SJCRH30 (cell line): ENCODE results near the gene PTGS1. TPM values are rescaled to one million over a fixed set of nuclear protein-coding genes. Genes with fewer than 3 reads are reported as not detected.

Source experiments
- DNase-seq, 2 experiments: peaks; one replicate each; pipeline ENCODE4 v3.0.0-alpha.2; 2015 to 2020
- H3K27ac ChIP-seq: fragments of 250-450 bp; sonication (Bioruptor Pico); 2 replicates; pipeline ENCODE4 v1.5.1; 2020; ENCODE audit warnings: mild to moderate bottlenecking, moderate library complexity
- H3K27me3 ChIP-seq: fragments of 250-450 bp; sonication (Bioruptor Pico); 2 replicates; pipeline ENCODE4 v1.5.1; 2020; ENCODE audit warnings: mild to moderate bottlenecking, moderate library complexity
- H3K36me3 ChIP-seq: fragments of 250-450 bp; sonication (Bioruptor Pico); 2 replicates; pipeline ENCODE4 v1.5.1; 2020; ENCODE audit warnings: mild to moderate bottlenecking, moderate library complexity
- H3K4me1 ChIP-seq: fragments of 250-450 bp; sonication (Bioruptor Pico); 2 replicates; pipeline ENCODE4 v1.5.1; 2020; ENCODE audit warnings: mild to moderate bottlenecking, moderate library complexity
- H3K4me3 ChIP-seq: fragments of 250-450 bp; sonication (Bioruptor Pico); 2 replicates; pipeline ENCODE4 v1.5.1; 2020; ENCODE audit warnings: mild to moderate bottlenecking, moderate library complexity
- H3K9me3 ChIP-seq: fragments of 250-450 bp; sonication (Bioruptor Pico); replicated peaks from 2 replicates; pipeline ENCODE4 v1.5.1; 2020; ENCODE audit warnings: mild to moderate bottlenecking, moderate library complexity
- total RNA-seq: library from RNA; depleted of rRNA; stranded (reverse); fragments of >200 nt; shearing (Covaris generic); gene quantifications from 2 replicates; pipeline ENCODE4 v1.2.3, GENCODE V29; 2014

The PTGS1 gene
- total RNA-seq, 1 experiment from 2014 or later, result 0.85 TPM

- Histone ChIP-seq H3K4me1 (peaks cover 13% of the 10 kb centered on the region), H3K9me3 (peaks cover 6% of the 10 kb centered on the region), H3K36me3 (no peaks in the 10 kb centered on the region), H3K4me3 (no peak overlapping the region), H3K27me3 (no peaks in the 10 kb centered on the region), H3K27ac (no peak overlapping the region)
- no peak for DNase-seq
These were observed 6.7 kb downstream of the PTGS1 start for GRCh38 chr9:122377241-122378164.

- DNase-seq, result no peak
These were observed 7.4 kb downstream of the PTGS1 start for GRCh38 chr9:122378236-122378635.

GRCh38 chr9:122379340-122379739 lies 8.5 kb downstream of the PTGS1 start:
- no peak overlapping the region for H3K27ac ChIP-seq
- H3K9me3 ChIP-seq, result peaks cover 6% of the 10 kb centered on the region
- H3K4me3 ChIP-seq, result no peak overlapping the region
- no peak for DNase-seq
- H3K36me3 ChIP-seq, result no peaks in the 10 kb centered on the region
- peaks cover 13% of the 10 kb centered on the region for H3K4me1 ChIP-seq
- no peaks in the 10 kb centered on the region for H3K27me3 ChIP-seq

More at GRCh38 chr9:122378236-122378635, 7.4 kb downstream of the PTGS1 start:
- Histone ChIP-seq H3K27me3 (no peaks in the 10 kb centered on the region), H3K9me3 (peaks cover 6% of the 10 kb centered on the region), H3K27ac (no peak overlapping the region), H3K4me1 (peaks cover 13% of the 10 kb centered on the region), H3K4me3 (no peak overlapping the region), H3K36me3 (no peaks in the 10 kb centered on the region)

- Histone ChIP-seq H3K27me3 (no peaks in the 10 kb centered on the region), H3K27ac (no peak overlapping the region), H3K9me3 (peaks cover 6% of the 10 kb centered on the region), H3K4me1 (peaks cover 12% of the 10 kb centered on the region), H3K4me3 (no peak overlapping the region), H3K36me3 (no peaks in the 10 kb centered on the region)
- DNase-seq, result no peak
These were observed 9.5 kb downstream of the PTGS1 start for GRCh38 chr9:122380293-122380692.

GRCh38 chr9:122381206-122381950 lies 10.6 kb downstream of the PTGS1 start:
- H3K9me3 ChIP-seq, result peaks cover 6% of the 10 kb centered on the region
- no peak for DNase-seq
- no peak overlapping the region for H3K27ac ChIP-seq
- no peak overlapping the region for H3K4me3 ChIP-seq
- no peaks in the 10 kb centered on the region for H3K36me3 ChIP-seq
- H3K27me3 ChIP-seq, result no peaks in the 10 kb centered on the region
- peaks cover 8% of the 10 kb centered on the region for H3K4me1 ChIP-seq

GRCh38 chr9:122382901-122383850 lies 12.4 kb downstream of the PTGS1 start:
- Histone ChIP-seq H3K27me3 (no peaks in the 10 kb centered on the region), H3K9me3 (peaks cover 6% of the 10 kb centered on the region), H3K4me1 (peaks cover 6% of the 10 kb centered on the region), H3K4me3 (no peak overlapping the region), H3K36me3 (no peaks in the 10 kb centered on the region), H3K27ac (no peak overlapping the region)
- no peak for DNase-seq

- no peak for DNase-seq
- Histone ChIP-seq H3K4me3 (no peak overlapping the region), H3K27ac (no peak overlapping the region), H3K9me3 (peaks cover 6% of the 10 kb centered on the region), H3K36me3 (no peaks in the 10 kb centered on the region), H3K4me1 (peaks cover 6% of the 10 kb centered on the region), H3K27me3 (no peaks in the 10 kb centered on the region)
These were observed 13.2 kb downstream of the PTGS1 start for GRCh38 chr9:122383992-122384461.

- DNase-seq, result peak; percentile 51 to 66
- Histone ChIP-seq H3K4me3 (no peak overlapping the region), H3K36me3 (no peaks in the 10 kb centered on the region), H3K27me3 (no peaks in the 10 kb centered on the region), H3K9me3 (no peaks in the 10 kb centered on the region), H3K27ac (no peak overlapping the region), H3K4me1 (peaks cover 18% of the 10 kb centered on the region)
These were observed 15.6 kb downstream of the PTGS1 start for GRCh38 chr9:122386311-122386872.

- Histone ChIP-seq H3K27me3 (no peaks in the 10 kb centered on the region), H3K4me3 (no peak overlapping the region), H3K27ac (no peak overlapping the region), H3K9me3 (no peaks in the 10 kb centered on the region), H3K36me3 (no peaks in the 10 kb centered on the region), H3K4me1 (peaks cover 18% of the 10 kb centered on the region)
- DNase-seq, result no peak
These were observed 16.7 kb downstream of the PTGS1 start for GRCh38 chr9:122387536-122387935.

GRCh38 chr9:122389195-122389594 lies 18.4 kb downstream of the PTGS1 start:
- H3K4me1 ChIP-seq, result peaks cover 30% of the 10 kb centered on the region
- DNase-seq, result no peak
- no peaks in the 10 kb centered on the region for H3K27me3 ChIP-seq
- H3K27ac ChIP-seq, result no peak overlapping the region
- H3K9me3 ChIP-seq, result no peaks in the 10 kb centered on the region
- no peaks in the 10 kb centered on the region for H3K36me3 ChIP-seq
- H3K4me3 ChIP-seq, result no peak overlapping the region

GRCh38 chr9:122389799-122390481 lies 19.1 kb downstream of the PTGS1 start:
- Histone ChIP-seq H3K9me3 (no peaks in the 10 kb centered on the region), H3K27ac (no peak overlapping the region; the same call in 1 of the 2 replicates), H3K4me3 (no peak overlapping the region), H3K4me1 (peaks cover 30% of the 10 kb centered on the region), H3K36me3 (no peaks in the 10 kb centered on the region), H3K27me3 (no peaks in the 10 kb centered on the region)
- peak; percentile 62 to 76 for DNase-seq

GRCh38 chr9:122392284-122392683 lies 21.5 kb downstream of the PTGS1 start:
- no peak overlapping the region for H3K4me3 ChIP-seq
- H3K36me3 ChIP-seq, result no peaks in the 10 kb centered on the region
- H3K9me3 ChIP-seq, result no peaks in the 10 kb centered on the region
- DNase-seq, result no peak
- H3K27me3 ChIP-seq, result no peaks in the 10 kb centered on the region
- peaks cover 24% of the 10 kb centered on the region for H3K4me1 ChIP-seq
- no peak overlapping the region for H3K27ac ChIP-seq

- H3K9me3 ChIP-seq, result no peaks in the 10 kb centered on the region
- no peak overlapping the region for H3K27ac ChIP-seq
- no peaks in the 10 kb centered on the region for H3K36me3 ChIP-seq
- H3K4me3 ChIP-seq, result no peak overlapping the region
- peaks cover 24% of the 10 kb centered on the region for H3K4me1 ChIP-seq
- DNase-seq, result no peak
- no peaks in the 10 kb centered on the region for H3K27me3 ChIP-seq
These were observed 21.9 kb downstream of the PTGS1 start for GRCh38 chr9:122392714-122393113.
